ENCODE results near the gene MIOX.

Gene MIOX

GRCh38 chr22:50536226-50536625 lies 49.6 kb downstream of the MIOX start:
- TF ChIP-seq CTCF (IDR thresholded peaks at IDR 0.05; ENCODE audit: low read depth, low read length) = no peak
- DNase-seq = no peak
- Histone ChIP-seq H3K9me3 (ENCODE audit: severe bottlenecking) (peaks cover 2% of the 10 kb centered on the region), H3K27ac (no peak overlapping the region), H3K36me3 (no peaks in the 10 kb centered on the region), H3K4me3 (ENCODE audit: low read depth, low read length) (no peak overlapping the region), H3K27me3 (ENCODE audit: insufficient read depth, low read depth, severe bottlenecking) (no peaks in the 10 kb centered on the region)

- H3K9me3 ChIP-seq (ENCODE audit: severe bottlenecking) = no peaks in the 10 kb centered on the region
- H3K36me3 ChIP-seq = no peaks in the 10 kb centered on the region
- no peak for DNase-seq
- no peaks in the 10 kb centered on the region for H3K27me3 ChIP-seq (ENCODE audit: insufficient read depth, low read depth, severe bottlenecking)
- no peak overlapping the region for H3K27ac ChIP-seq
- TF ChIP-seq CTCF (IDR thresholded peaks at IDR 0.05; ENCODE audit: low read depth, low read length) = no peak
- no peak overlapping the region for H3K4me3 ChIP-seq (ENCODE audit: low read depth, low read length)
Observed at GRCh38 chr22:50537765-50538164, 51.1 kb downstream of the MIOX start.
